Activated CD8-positive, alpha-beta memory T cell treated with anti-CD3 and anti-CD28 coated beads, Interleukin-2, amount 50 U/mL, for 1 hour (primary cell): Measurements from ENCODE around the gene ANXA7.
A peak's percentile ranks its signal among the peaks of the same experiment; 100 is the strongest.
"Not testable (repeated sequence)": the region's sequence is repeated elsewhere in the genome, so short reads cannot be mapped to it uniquely, and the experiment has no call there.

Experiments
- DNase-seq: peaks from one replicate; pipeline ENCODE4 v3.0.0-alpha.2; 2020; ENCODE audit errors: extremely low read depth

Gene ANXA7

GRCh38 chr10:73408061-73408460 is 5.8 kb downstream of the ANXA7 start:
- DNase-seq = no peak

- DNase-seq = no peak
Observed at GRCh38 chr10:73407495-73407894, 6.4 kb downstream of the ANXA7 start.

GRCh38 chr10:73406846-73407245 is 7.0 kb downstream of the ANXA7 start:
- DNase-seq = no peak

- DNase-seq = no peak
Observed at GRCh38 chr10:73405556-73405955, 8.3 kb downstream of the ANXA7 start.

GRCh38 chr10:73404690-73405089 is 9.2 kb downstream of the ANXA7 start:
- no peak for DNase-seq

GRCh38 chr10:73401636-73402035 is 12.2 kb downstream of the ANXA7 start:
- no peak for DNase-seq

GRCh38 chr10:73399063-73399462 is 14.8 kb downstream of the ANXA7 start:
- DNase-seq = no peak

- no peak for DNase-seq
Observed at GRCh38 chr10:73398024-73398423, 15.8 kb downstream of the ANXA7 start.

GRCh38 chr10:73394325-73394724 is 19.5 kb downstream of the ANXA7 start:
- DNase-seq = not testable (repeated sequence)

GRCh38 chr10:73388228-73388627 is 25.6 kb downstream of the ANXA7 start:
- no peak for DNase-seq

- DNase-seq = no peak
Observed at GRCh38 chr10:73386583-73386982, 27.3 kb downstream of the ANXA7 start.

GRCh38 chr10:73379064-73379748 is 34.7 kb downstream of the ANXA7 start:
- no peak for DNase-seq

- no peak for DNase-seq
Observed at GRCh38 chr10:73376679-73377078, 37.2 kb downstream of the ANXA7 start.

- no peak for DNase-seq
Observed at GRCh38 chr10:73368238-73368637, 45.6 kb downstream of the ANXA7 start.

- no peak for DNase-seq
Observed at GRCh38 chr10:73366381-73367298, 47.2 kb downstream of the ANXA7 start.

GRCh38 chr10:73364964-73365363 is 48.9 kb downstream of the ANXA7 start:
- no peak for DNase-seq

- DNase-seq = no peak
Observed at GRCh38 chr10:73359492-73359891, 54.4 kb downstream of the ANXA7 start.

- DNase-seq = peak; percentile 88
Observed at GRCh38 chr10:73358331-73359279, 55.3 kb downstream of the ANXA7 start, which contains the start of gene CFAP70. TSS of gene CFAP70 (minus strand) at chr10:73358864. CDS start at chr10:73354796, 4,068 bp downstream.

GRCh38 chr10:73357821-73358220 is 56.0 kb downstream of the ANXA7 start:
- DNase-seq = no peak

GRCh38 chr10:73357166-73357565 is 56.7 kb downstream of the ANXA7 start:
- no peak for DNase-seq

- DNase-seq = no peak
Observed at GRCh38 chr10:73344269-73344668, 69.6 kb downstream of the ANXA7 start.

- no peak for DNase-seq
Observed at GRCh38 chr10:73340121-73340520, 73.7 kb downstream of the ANXA7 start.
